Measurements from ENCODE around the gene CFAP68. TPM values are rescaled to one million over a fixed set of nuclear protein-coding genes. Genes with fewer than 3 reads are reported as not detected.

CFAP68 gene
- total and polyA plus RNA-seq, 10 of the 15 experiments (the other 5 are each of a cell fraction or from before 2014, with no cell fraction given), result 35.7 to 84.4 (median 64.1) TPM

- no peak for TF ChIP-seq ZBTB11 (CRISPR knock-in tag; IDR thresholded peaks at IDR 0.05)
These were observed 6.7 kb downstream of the CFAP68 start (continued) for GRCh38 chr11:111886032-111886431.

GRCh38 chr11:111886844-111887243, 7.5 kb downstream of the CFAP68 start:
- RAD21 ChIA-PET (ENCODE audit: unreplicated experiment), result no interaction called here
- in situ Hi-C loops (cut with MboI), result loop anchor here (10.0 kb wide), 1 partner anchor 58 kb away; no protein-coding TSS in a partner anchor

More at GRCh38 chr11:111886844-111887243, 7.5 kb downstream of the CFAP68 start:
- no TSS peak for BruUV-seq (replicated peaks)
- Histone ChIP-seq H3K27ac (ENCODE audit: control insufficient read depth, insufficient read depth) (no peak overlapping the region), H3K36me3 (ENCODE audit: control insufficient read depth in 2 of 2, insufficient read depth in 2 of 2, low read length in 1 of 2) (no peaks in the 10 kb centered on the region), H3K4me3 (no peak overlapping the region), H2AFZ (ENCODE audit: control insufficient read depth, low read depth, low read length) (no peak overlapping the region), H4K20me1 (ENCODE audit: control insufficient read depth, insufficient read depth) (no peaks in the 10 kb centered on the region), H3K9me3 (replicated peaks; ENCODE audit: control insufficient read depth, insufficient read depth, low read length) (no peaks in the 10 kb centered on the region), H3K27me3 (replicated peaks in 1 of 2; ENCODE audit: control insufficient read depth in 2 of 2, insufficient read depth in 2 of 2, low read length in 1 of 2) (no peaks in the 10 kb centered on the region), H3K4me2 (ENCODE audit: control insufficient read depth, insufficient read depth) (no peak overlapping the region), H3K4me1 (ENCODE audit: control insufficient read depth, insufficient read depth, low read length) (no peaks in the 10 kb centered on the region), H3K79me2 (ENCODE audit: control insufficient read depth, insufficient read depth, low read length) (no peaks in the 10 kb centered on the region), H3K9ac (ENCODE audit: control insufficient read depth, insufficient read depth, low read length) (no peak overlapping the region)
- ChIA-PET POLR2A (no interaction called here), SMC1A (ENCODE audit: uncharacterized antibody, unreplicated experiment) (interaction anchor here (2.1 kb wide), 1 partner anchor 11 kb away, joined by 10 read pairs; no protein-coding TSS in a partner anchor), CTCF (interaction anchor here (0.6 to 1.6 kb wide), 3 partner anchors 95 to 304 kb away, joined by 3 to 4 read pairs (median 4); no protein-coding TSS in a partner anchor)
- no peak for FAIRE-seq
- intact Hi-C loops (cut with micrococcal nuclease; ENCODE audit: unreplicated experiment), result no loop called here
- DNase-seq (ENCODE audit: low read depth, low spot score), result no peak
- no peak for TF ChIP-seq CBX3 (IDR thresholded peaks at IDR 0.05; ENCODE audit: borderline replicate concordance, low read depth)
- no peak for TF ChIP-seq STAT1 (conservative IDR thresholded peaks at IDR 0.05)
- no peak for TF ChIP-seq NFYA (IDR thresholded peaks at IDR 0.05; ENCODE audit: borderline replicate concordance, low read depth, low read length)
- no peak for TF ChIP-seq GATAD2B (conservative IDR thresholded peaks at IDR 0.05; ENCODE audit: low read depth)
- no peak for TF ChIP-seq ELK1 (IDR thresholded peaks at IDR 0.05; ENCODE audit: low read depth, low read length)
- TF ChIP-seq HDGF (IDR thresholded peaks at IDR 0.05), result no peak
- TF ChIP-seq ZSCAN29 (IDR thresholded peaks at IDR 0.05), result no peak
- TF ChIP-seq NFIC (IDR thresholded peaks at IDR 0.05; ENCODE audit: low read depth, low read length), result no peak
- no peak for TF ChIP-seq MEF2B (IDR thresholded peaks at IDR 0.05; ENCODE audit: partially characterized antibody, poor library complexity, severe bottlenecking)
- TF ChIP-seq ASH2L (IDR thresholded peaks at IDR 0.05; ENCODE audit: borderline replicate concordance, low read depth), result no peak
- ATAC-seq, result no peak
- WGBS (ENCODE audit: insufficient coverage, insufficient replicate concordance, low lambda C conversion rate, missing lambda C conversion rate), result 55% methylated on average over 2 of the region's 2 CpGs
